A549 (cell line): Measurements from ENCODE around the gene DGKH.

Experiments used
- CEBPB ChIP-seq, 2 experiments: fragments of >200 bp in 1 of 2; sonication (Bioruptor Twin) in 1 of 2; formaldehyde crosslinking in 1 of 2; IDR thresholded peaks; 2 replicates each; pipeline ENCODE4 v1.6.1; 2012 to 2016
- EP300 ChIP-seq, 2 experiments: fragments of >200 bp; sonication (Bioruptor Twin); formaldehyde crosslinking; IDR thresholded peaks; 2 replicates in 1 of 2; 3 replicates in 1 of 2; pipeline ENCODE4 v1.6.1; 2016 to 2017
- ESRRA ChIP-seq: fragments of 150-350 bp; IDR thresholded peaks from 2 replicates; pipeline ENCODE4 v1.6.1; 2014; ENCODE audit warnings: mild to moderate bottlenecking, low read length, borderline replicate concordance
- FOSB ChIP-seq: fragments of 250-450 bp; sonication (Bioruptor Pico); IDR thresholded peaks from 2 replicates; pipeline ENCODE4 v1.5.0; 2020; ENCODE audit warnings: mild to moderate bottlenecking, moderate library complexity
- HOXA7 ChIP-seq: fragments of 250-450 bp; sonication (Bioruptor Pico); IDR thresholded peaks from 2 replicates; pipeline ENCODE4 v1.5.0; 2020; ENCODE audit warnings: mild to moderate bottlenecking, moderate library complexity
- JUNB ChIP-seq: fragments of >200 bp; sonication (Bioruptor Twin); formaldehyde crosslinking; IDR thresholded peaks from 2 replicates; pipeline ENCODE4 v1.6.1; 2016
- KDM5A ChIP-seq: fragments of 200-600 bp; sonication (generic); IDR thresholded peaks from 2 replicates; pipeline ENCODE4 v1.6.1; 2016; ENCODE audit warnings: antibody characterized with exemption, mild to moderate bottlenecking
- POLR2A ChIP-seq: IDR thresholded peaks from 2 replicates; pipeline ENCODE4 v1.6.1; 2012; ENCODE audit warnings: mild to moderate bottlenecking, low read length
- RAD21 ChIP-seq, 2 experiments: fragments of >200 bp in 1 of 2; sonication (Bioruptor Twin) in 1 of 2; formaldehyde crosslinking in 1 of 2; IDR thresholded peaks in 1 of 2; conservative IDR thresholded peaks in 1 of 2; 2 replicates in 1 of 2; 3 replicates in 1 of 2; pipeline ENCODE4 v1.6.1; 2012 to 2018; ENCODE audit warnings: inconsistent platforms in 1 of 2
- SREBF2 ChIP-seq: fragments of 450-650 bp; IDR thresholded peaks from 2 replicates; pipeline ENCODE4 v1.6.1; 2014; ENCODE audit warnings: mild to moderate bottlenecking, moderate library complexity
- TF ChIP-seq, protein P1 (sequence below): fragments of >200 bp; sonication (Bioruptor Twin); formaldehyde crosslinking; IDR thresholded peaks from 3 replicates; pipeline ENCODE4 v1.5.1; 2016
- TF ChIP-seq, protein P2 (sequence below): fragments of 450-650 bp; IDR thresholded peaks from 2 replicates; pipeline ENCODE4 v1.6.1; 2014; ENCODE audit warnings: antibody characterized with exemption
- TF ChIP-seq, protein P3 (sequence below): fragments of >200 bp; sonication (Bioruptor Twin); formaldehyde crosslinking; IDR thresholded peaks from 3 replicates; pipeline ENCODE4 v1.6.1; 2016
- TF ChIP-seq, protein P4 (sequence below): fragments of 150-350 bp; IDR thresholded peaks from 2 replicates; pipeline ENCODE4 v1.6.1; 2014; ENCODE audit warnings: low read depth, mild to moderate bottlenecking, low read length

DNA sequence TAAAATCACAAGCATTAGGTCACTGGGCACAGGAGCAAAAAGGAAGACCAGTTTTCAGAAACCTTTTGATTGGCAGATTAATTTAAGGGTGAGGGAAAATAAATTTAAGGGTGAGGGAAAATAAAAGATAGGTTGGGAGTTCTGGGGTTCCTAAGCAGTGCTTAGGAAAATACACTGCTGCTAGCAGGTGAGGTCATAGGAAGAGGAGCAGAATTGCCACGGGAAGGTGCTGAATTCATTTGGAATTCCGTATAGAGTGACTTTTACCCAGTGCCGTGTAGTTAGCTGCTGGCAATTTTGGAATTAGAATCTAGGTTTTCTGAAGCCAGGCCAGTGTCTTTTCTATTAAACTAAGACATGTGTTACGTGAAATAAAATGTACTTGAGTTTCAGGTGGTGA lies 59.8 kb downstream of the DGKH start:
- TF ChIP-seq HOXA7 (CRISPR knock-in tag) (no peak), KDM5A (no peak), CEBPB (IDR thresholded peaks at IDR 0.05) (no peak), POLR2A (no peak), JUNB (no peak), EP300 (IDR thresholded peaks at IDR 0.05) (no peak), SREBF2 (no peak), RAD21 (conservative IDR thresholded peaks at IDR 0.05 in 1 of 2, IDR thresholded peaks at IDR 0.05 in 1 of 2) (no peak), ESRRA (no peak), FOSB (CRISPR knock-in tag) (no peak)
- TF ChIP-seq, protein P1, sequence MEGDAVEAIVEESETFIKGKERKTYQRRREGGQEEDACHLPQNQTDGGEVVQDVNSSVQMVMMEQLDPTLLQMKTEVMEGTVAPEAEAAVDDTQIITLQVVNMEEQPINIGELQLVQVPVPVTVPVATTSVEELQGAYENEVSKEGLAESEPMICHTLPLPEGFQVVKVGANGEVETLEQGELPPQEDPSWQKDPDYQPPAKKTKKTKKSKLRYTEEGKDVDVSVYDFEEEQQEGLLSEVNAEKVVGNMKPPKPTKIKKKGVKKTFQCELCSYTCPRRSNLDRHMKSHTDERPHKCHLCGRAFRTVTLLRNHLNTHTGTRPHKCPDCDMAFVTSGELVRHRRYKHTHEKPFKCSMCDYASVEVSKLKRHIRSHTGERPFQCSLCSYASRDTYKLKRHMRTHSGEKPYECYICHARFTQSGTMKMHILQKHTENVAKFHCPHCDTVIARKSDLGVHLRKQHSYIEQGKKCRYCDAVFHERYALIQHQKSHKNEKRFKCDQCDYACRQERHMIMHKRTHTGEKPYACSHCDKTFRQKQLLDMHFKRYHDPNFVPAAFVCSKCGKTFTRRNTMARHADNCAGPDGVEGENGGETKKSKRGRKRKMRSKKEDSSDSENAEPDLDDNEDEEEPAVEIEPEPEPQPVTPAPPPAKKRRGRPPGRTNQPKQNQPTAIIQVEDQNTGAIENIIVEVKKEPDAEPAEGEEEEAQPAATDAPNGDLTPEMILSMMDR, result no peak
- TF ChIP-seq, protein P2, sequence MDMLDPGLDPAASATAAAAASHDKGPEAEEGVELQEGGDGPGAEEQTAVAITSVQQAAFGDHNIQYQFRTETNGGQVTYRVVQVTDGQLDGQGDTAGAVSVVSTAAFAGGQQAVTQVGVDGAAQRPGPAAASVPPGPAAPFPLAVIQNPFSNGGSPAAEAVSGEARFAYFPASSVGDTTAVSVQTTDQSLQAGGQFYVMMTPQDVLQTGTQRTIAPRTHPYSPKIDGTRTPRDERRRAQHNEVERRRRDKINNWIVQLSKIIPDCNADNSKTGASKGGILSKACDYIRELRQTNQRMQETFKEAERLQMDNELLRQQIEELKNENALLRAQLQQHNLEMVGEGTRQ, result no peak
- TF ChIP-seq, protein P3, sequence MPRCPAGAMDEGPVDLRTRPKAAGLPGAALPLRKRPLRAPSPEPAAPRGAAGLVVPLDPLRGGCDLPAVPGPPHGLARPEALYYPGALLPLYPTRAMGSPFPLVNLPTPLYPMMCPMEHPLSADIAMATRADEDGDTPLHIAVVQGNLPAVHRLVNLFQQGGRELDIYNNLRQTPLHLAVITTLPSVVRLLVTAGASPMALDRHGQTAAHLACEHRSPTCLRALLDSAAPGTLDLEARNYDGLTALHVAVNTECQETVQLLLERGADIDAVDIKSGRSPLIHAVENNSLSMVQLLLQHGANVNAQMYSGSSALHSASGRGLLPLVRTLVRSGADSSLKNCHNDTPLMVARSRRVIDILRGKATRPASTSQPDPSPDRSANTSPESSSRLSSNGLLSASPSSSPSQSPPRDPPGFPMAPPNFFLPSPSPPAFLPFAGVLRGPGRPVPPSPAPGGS, result no peak
- TF ChIP-seq, protein P4, sequence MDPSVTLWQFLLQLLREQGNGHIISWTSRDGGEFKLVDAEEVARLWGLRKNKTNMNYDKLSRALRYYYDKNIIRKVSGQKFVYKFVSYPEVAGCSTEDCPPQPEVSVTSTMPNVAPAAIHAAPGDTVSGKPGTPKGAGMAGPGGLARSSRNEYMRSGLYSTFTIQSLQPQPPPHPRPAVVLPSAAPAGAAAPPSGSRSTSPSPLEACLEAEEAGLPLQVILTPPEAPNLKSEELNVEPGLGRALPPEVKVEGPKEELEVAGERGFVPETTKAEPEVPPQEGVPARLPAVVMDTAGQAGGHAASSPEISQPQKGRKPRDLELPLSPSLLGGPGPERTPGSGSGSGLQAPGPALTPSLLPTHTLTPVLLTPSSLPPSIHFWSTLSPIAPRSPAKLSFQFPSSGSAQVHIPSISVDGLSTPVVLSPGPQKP, result no peak
